GM12892 (cell line): ENCODE data around the gene EXOSC7.

Experiments used
- POLR2A ChIP-seq: IDR thresholded peaks from 2 replicates; pipeline ENCODE4 v1.6.1; 2011; ENCODE audit warnings: low read depth, low read length, control low read depth
- POLR2AphosphoS5 ChIP-seq: IDR thresholded peaks from 2 replicates; pipeline ENCODE4 v1.6.1; 2011; ENCODE audit warnings: low read depth, low read length, control low read depth
- TAF1 ChIP-seq: IDR thresholded peaks from 2 replicates; pipeline ENCODE4 v1.6.1; 2011; ENCODE audit warnings: low read depth, mild to moderate bottlenecking, control low read depth, low read length, borderline replicate concordance

DNA sequence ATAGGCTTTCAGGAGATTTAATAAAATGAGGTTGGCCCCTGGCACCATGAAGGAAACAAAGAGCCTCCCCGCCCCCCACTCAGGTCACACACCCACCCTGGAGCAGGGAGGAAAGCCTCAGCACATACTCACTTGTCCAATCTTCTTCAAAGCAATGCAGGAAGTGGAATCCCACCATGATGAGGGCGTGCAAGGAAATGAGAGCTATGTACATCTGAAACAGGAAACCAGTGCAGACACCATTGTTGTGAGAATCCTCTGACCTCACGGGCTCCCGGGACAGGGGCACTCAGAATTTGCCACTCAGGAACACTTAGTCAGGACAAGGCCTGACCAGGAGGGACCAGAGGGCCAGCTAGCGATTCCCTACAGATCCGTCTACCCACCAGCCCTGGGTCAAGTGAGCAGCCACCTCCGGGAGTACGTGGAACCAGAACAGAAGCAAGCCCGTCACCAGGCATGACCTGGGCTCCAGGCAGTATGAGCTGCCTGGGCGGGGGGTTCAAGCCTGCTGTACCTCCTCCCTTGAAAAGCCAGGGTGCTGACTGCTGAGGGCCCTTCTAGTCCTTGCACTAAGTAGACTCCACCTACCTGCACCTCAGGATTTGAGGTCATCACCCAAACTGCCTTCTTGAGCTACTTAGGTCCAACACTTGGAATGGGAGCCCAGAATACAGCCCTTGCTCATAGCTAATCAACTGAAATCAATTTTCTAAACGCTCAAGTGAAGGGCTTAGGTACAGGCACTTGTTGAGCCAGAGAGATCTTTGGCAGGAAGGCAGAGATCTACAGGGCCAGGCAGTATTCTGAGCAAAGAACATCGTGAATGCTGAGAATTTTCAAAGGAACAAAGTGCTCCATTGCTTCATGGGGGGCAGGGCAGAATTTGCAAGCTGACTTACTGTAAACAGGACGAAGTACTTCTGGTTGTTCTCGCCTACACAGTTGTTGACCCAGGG, 42.8 kb upstream of the EXOSC7 start:
- no peak for TF ChIP-seq POLR2A
- TF ChIP-seq POLR2AphosphoS5: no peak
- TF ChIP-seq TAF1: no peak
